NCI-H82 (cell line): Measurements from ENCODE around the gene PES1.
"Not testable (repeated sequence)": the region's sequence is repeated elsewhere in the genome, so short reads cannot be mapped to it uniquely, and the experiment has no call there.

Experiments
- DNase-seq: peaks from one replicate; lab custom pipeline; 2025; lab: John Stamatoyannopoulos, UW

Gene PES1

GRCh38 chr22:30552719-30553118 is 39.0 kb downstream of the PES1 start:
- DNase-seq: no peak

- not testable (repeated sequence) for DNase-seq
Observed at GRCh38 chr22:30551813-30552212, 39.9 kb downstream of the PES1 start.

DNA sequence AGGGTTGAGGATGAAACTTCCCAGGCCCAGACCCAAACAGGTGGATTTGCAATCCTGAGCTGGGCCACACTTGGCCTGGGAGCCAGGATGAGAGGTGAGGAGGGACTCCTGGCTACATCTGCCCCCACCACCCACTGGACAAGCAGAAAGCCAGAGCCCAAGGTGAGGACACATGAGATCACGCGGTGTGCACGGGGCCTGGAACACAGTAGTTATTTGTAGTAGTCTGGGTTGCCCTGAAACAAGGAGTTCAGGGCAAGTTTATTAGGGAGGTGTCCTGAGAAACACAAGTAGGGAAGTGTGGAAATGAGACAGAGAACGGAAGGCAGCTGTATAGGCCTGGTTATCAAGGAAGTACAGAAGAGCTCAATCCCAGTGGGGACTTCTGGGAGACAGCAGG is 44.5 kb downstream of the PES1 start:
- no peak for DNase-seq

GRCh38 chr22:30546616-30547015 is 45.1 kb downstream of the PES1 start, which contains the start of gene SEC14L6:
Gene SEC14L6, minus strand, starts transcription at chr22:30546741. Its CDS starts 59 bp downstream, at chr22:30546682.
- no peak for DNase-seq

DNA sequence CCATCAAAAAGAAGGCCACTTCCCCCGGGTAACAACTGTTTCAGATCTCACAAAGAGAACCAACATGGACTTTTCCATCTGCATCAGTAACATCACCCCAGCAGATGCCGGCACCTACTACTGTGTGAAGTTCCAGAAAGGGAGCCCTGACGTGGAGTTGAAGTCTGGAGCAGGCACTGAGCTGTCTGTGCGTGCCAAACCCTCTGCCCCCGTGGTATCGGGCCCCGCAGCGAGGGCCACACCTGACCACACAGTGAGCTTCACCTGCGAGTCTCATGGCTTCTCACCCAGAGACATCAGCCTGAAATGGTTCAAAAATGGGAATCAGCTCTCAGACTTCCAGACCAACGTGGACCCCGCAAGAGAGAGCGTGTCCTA is 48.9 kb downstream of the PES1 start:
- DNase-seq: no peak

DNA sequence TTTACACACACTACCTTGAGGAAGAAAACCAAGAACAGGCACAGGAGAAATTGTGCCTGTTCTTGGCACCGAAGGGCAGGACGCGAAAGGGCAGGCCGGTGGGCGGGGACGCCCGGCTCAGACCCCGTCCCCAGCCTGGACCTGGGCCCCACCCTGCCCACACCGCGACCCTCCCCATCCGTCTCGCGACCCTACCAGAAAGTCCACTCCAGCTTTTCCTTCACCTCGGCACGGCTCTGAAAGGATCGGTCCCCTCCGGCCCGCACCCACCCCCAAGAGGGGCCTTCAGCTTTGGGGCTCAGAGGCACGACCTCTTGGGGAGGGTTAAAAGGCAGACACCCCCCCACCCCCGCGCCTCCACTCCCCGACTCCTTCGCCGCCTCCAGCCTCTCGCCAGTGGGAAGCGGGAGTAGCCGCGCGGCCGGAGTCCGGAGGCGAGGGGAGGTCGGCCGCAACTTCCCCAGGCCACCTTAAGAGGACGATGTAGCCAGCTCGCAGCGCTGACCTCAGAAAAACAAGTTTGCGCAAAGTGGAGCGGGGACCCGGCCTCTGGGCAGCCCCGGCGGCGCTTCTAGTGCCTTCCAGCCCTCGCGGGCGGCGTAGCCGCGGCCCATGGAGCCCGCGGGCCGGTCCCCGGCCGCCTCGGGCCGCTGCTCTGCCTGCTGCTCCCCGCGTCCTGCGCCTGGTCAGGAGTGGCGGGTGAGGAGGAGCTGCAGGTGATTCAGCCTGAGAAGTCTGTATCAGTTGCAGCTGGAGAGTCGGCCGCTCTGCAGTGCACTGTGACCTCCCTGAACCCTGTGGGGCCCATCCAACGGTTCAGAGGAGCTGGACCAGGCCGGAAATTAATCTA is 49.5 kb downstream of the PES1 start:
- DNase-seq: no peak

GRCh38 chr22:30541511-30541910 is 50.2 kb downstream of the PES1 start:
- not testable (repeated sequence) for DNase-seq

DNA sequence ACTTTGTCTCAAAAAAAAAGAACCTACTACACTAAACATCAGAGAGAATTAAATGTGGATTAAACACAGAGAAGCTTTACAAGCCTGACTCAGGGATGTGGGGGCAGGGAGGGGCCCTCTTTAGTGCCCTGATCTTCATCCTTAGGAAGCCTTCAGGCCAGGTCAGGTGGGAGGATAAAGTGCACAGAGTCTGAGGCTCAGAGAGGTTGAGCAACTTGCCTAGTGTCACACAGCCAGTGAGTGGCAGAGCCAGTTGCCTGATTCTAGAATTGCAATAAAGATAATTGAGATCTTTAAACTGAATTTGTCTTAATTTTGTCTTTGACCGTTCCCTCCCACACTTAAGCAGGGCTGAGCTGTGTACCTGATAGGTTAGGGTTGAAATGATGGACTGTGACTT is 52.3 kb downstream of the PES1 start:
- DNase-seq: no peak

DNA sequence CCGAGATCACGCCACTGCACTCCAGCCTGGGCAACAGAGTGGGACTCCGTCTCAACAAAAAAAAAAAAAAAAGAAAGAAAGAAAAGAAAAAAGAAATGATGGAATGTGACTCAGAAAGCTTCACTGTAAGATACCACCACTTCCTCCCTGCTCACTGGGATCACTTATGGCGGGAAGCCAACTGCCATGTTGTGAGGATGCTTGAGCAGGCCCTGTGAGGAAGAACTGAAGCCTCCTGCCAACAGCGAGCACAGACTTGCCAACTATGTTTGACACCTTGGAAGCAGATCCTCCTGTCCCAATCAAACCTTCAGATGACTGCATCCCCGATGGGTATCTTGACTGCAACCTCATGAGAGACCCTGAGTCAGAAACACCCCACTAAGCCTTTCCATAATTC is 53.4 kb downstream of the PES1 start:
- DNase-seq: no peak

- no peak for DNase-seq
Observed at GRCh38 chr22:30537083-30537731, 54.5 kb downstream of the PES1 start.

GRCh38 chr22:30535182-30535581 is 56.5 kb downstream of the PES1 start:
- no peak for DNase-seq

- no peak for DNase-seq
Observed at GRCh38 chr22:30531651-30532608, 59.8 kb downstream of the PES1 start.

- no peak for DNase-seq
Observed at GRCh38 chr22:30526656-30527055, 65.1 kb downstream of the PES1 start.
